BJ (cell line): ENCODE data around the gene KRT3. TPM values are rescaled to one million over a fixed set of nuclear protein-coding genes. Genes with fewer than 3 reads are reported as not detected.

Experiments
- CTCF ChIA-PET: fragments of 350-600 bp; formaldehyde crosslinking; extraction: SDS; loops from one replicate; lab custom pipeline; 2021; ENCODE audit warnings: antibody characterized with exemption, inconsistent platforms; lab: Yijun Ruan, JAX
- POLR2A ChIA-PET: fragments of 300-600 bp; sonication (Branson Sonifier 250); formaldehyde crosslinking; extraction: SDS; loops from one replicate; lab custom pipeline; 2021; ENCODE audit warnings: antibody characterized with exemption; lab: Charles Lee
- DNase-seq: peaks from one replicate; pipeline ENCODE4 v3.0.0-alpha.2; 2011; ENCODE audit warnings: low read depth
- H3K27me3 ChIP-seq: 2 replicates; pipeline ENCODE4 v1.6.0; 2011; ENCODE audit warnings: low read length; ENCODE audit not compliant: control insufficient read depth, insufficient read depth
- H3K36me3 ChIP-seq: 2 replicates; pipeline ENCODE4 v1.5.1; 2011; ENCODE audit warnings: low read length; ENCODE audit not compliant: control insufficient read depth, insufficient read depth
- H3K4me3 ChIP-seq: 2 replicates; pipeline ENCODE4 v1.5.1; 2011; ENCODE audit warnings: low read depth, mild to moderate bottlenecking, control low read depth, low read length
- polyA plus RNA-seq: library from polyadenylated mRNA; depleted of rRNA; stranded (reverse); fragments of >200 nt; gene quantifications from 2 replicates; pipeline ENCODE4 v1.2.3, GENCODE V29; 2011; rRNA removed
- small RNA-seq: library from RNA; depleted of rRNA; stranded (forward); fragments of <200 nt; gene quantifications from one replicate; pipeline ENCODE3, GENCODE V24; 2012; ENCODE audit warnings: low replicate concordance, low read depth; ENCODE audit not compliant: insufficient read length
- TF ChIP-seq, protein P1 (sequence below): IDR thresholded peaks from 2 replicates; pipeline ENCODE4 v1.5.1; 2011; ENCODE audit warnings: low read depth, mild to moderate bottlenecking, control low read depth, inconsistent platforms, low read length, moderate library complexity; ENCODE audit not compliant: insufficient read depth

KRT3 gene
- polyA plus RNA-seq, 1 experiment = not detected

DNA sequence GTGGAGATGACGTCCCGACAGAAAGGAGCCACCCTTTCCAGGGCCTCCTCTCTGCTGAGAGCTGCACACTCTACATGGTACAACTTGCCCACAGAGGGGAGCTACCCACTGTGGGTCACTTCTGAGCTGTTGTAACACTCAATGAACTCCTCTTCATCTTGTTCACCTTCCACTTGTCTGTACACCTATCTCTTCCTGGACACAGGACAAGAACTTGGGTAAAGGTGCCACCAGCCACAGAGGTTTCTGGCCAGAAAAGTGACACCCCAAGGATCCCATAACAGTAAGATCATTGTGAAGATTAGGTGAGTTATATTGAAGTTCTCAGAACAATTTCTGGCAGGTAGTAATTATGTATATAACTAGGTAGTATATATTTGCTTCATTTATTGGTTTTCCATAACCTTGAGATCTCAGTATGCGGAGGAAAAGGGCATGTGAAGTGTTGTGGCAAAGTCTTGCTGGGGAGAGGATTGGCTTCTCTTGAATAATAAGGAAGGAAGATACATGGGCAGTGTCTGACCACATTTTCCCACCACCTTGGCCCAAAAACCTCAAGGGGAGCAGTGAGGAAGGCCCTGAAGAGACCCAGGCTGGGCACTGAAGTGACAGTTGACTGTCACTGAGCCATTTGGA, 53.0 kb downstream of the KRT3 start:
- H3K4me3 ChIP-seq = no peak overlapping the region
- ChIA-PET CTCF (no interaction called here), POLR2A (no interaction called here)
- H3K27me3 ChIP-seq = 0 out of 2 replicates have a peak, but pooled peaks cover 2% of the 10 kb centered on the region
- H3K36me3 ChIP-seq = no peaks in the 10 kb centered on the region
- no peak for DNase-seq
- TF ChIP-seq, protein P1, sequence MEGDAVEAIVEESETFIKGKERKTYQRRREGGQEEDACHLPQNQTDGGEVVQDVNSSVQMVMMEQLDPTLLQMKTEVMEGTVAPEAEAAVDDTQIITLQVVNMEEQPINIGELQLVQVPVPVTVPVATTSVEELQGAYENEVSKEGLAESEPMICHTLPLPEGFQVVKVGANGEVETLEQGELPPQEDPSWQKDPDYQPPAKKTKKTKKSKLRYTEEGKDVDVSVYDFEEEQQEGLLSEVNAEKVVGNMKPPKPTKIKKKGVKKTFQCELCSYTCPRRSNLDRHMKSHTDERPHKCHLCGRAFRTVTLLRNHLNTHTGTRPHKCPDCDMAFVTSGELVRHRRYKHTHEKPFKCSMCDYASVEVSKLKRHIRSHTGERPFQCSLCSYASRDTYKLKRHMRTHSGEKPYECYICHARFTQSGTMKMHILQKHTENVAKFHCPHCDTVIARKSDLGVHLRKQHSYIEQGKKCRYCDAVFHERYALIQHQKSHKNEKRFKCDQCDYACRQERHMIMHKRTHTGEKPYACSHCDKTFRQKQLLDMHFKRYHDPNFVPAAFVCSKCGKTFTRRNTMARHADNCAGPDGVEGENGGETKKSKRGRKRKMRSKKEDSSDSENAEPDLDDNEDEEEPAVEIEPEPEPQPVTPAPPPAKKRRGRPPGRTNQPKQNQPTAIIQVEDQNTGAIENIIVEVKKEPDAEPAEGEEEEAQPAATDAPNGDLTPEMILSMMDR = no peak

DNA sequence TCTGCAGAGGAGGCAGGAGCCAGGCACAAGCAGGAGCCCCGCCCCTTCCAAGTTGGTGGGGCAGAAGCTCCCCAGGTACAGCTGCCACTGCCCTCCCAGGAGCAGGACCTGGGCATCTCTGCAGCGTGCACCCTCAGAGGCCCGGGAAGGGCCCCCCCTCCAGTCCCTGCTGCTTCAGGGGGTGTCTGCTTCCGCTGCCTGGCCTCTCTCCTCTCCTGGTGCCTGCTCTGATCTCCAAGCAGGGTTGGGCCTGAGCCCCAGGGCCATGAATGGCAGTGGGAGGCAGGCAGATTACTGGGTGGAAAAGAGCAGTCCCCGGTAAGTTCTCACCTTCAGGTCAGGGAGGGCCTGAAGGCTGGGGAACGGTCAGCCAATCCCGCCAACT, 53.7 kb downstream of the KRT3 start:
- POLR2A ChIA-PET = no interaction called here
- no peak overlapping the region for H3K4me3 ChIP-seq
- DNase-seq = no peak
- CTCF ChIA-PET = no interaction called here
- no peaks in the 10 kb centered on the region for H3K36me3 ChIP-seq
- TF ChIP-seq, protein P1 = no peak
- H3K27me3 ChIP-seq = 0 out of 2 replicates have a peak, but pooled peaks cover 2% of the 10 kb centered on the region

DNA sequence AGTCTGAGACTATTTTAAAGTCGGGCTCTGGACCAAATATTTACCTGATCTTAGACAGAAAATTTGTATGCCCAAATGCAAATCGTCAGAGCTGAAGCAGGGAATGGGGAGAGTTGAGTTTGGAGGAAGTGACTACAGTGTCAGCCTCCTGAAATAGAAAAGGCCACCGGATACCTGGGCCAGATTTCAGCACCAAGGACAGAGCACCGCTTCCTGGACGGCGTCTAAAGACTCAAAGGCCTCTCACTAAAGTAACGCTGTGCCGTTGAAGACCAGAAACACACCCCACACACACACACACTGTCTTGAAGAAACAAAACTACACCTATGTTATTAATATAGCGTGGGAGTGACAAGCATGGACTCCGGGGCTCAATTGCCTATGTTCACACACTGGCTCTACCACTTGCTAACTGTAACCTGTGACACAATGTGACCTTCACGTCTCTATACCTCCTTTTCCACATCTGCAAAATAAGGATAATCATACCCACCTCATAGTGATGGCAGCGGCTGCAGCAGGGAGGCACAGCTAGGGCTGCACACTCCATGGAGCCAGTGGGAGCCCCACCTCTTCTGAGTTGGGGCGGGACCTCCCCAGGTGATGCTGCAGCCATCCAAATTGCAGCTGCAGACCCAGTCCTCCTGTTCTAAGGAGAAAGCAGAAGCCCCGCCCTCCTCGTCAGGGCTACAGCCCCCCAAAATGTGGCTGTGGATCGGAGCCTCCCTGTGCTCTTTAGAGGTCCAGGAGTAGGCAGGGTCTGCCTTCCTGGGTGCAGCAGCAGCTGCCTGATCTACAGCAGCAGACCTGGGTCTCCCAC, 54.3 kb downstream of the KRT3 start:
- Histone ChIP-seq H3K27me3 (peaks cover 3% of the 10 kb centered on the region; the same call in 1 of the 2 replicates), H3K36me3 (no peaks in the 10 kb centered on the region), H3K4me3 (no peak overlapping the region)
- no peak for DNase-seq
- TF ChIP-seq, protein P1 = no peak
- ChIA-PET CTCF (no interaction called here), POLR2A (no interaction called here)

DNA sequence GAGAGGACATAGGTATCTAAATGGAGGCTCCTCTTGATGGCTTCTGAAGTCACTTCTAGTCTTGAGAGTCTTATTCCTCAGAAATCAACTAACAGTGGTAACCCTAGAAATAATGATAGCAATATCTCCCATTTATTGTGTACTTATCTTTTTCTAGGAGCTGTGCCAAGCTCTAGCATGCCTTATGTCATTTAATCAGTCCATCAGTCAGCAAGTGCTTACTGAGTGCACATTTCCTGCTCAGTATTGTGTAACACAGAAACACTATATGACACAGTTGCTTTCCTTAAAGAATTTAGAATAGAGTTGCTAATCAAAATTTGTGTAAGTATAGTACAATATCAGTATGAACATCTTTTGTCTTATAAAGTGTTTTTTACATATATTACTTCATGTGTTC, 55.3 kb downstream of the KRT3 start:
- Histone ChIP-seq H3K27me3 (peaks cover 2% of the 10 kb centered on the region; the same call in 1 of the 2 replicates), H3K4me3 (no peak overlapping the region), H3K36me3 (no peaks in the 10 kb centered on the region)
- CTCF ChIA-PET = no interaction called here
- POLR2A ChIA-PET = no interaction called here
- no peak for DNase-seq
- TF ChIP-seq, protein P1 = no peak

DNA sequence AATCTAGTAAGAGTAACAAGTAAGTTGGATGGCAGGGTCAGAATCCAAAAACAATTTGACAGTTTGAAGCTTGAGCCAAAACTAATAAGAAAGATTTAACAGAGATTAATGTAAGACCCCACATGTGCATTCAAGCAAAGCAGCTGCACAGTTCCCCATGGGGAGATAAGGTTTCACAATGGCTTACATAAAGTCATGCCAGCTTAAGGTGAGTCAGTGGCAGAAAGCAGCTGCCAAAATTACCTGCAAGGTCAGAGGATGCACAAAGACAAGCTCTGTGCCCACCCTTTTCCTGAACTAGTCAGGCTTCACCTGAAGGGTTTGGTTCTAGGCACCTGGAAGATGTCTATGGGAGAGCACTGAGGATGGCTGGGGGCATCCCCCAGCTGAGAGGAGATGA, 56.0 kb downstream of the KRT3 start:
- TF ChIP-seq, protein P1 = no peak
- Histone ChIP-seq H3K4me3 (no peak overlapping the region), H3K27me3 (peaks cover 2% of the 10 kb centered on the region), H3K36me3 (no peaks in the 10 kb centered on the region)
- POLR2A ChIA-PET = no interaction called here
- CTCF ChIA-PET = no interaction called here
- no peak for DNase-seq

Small RNA genes within 50 kb of the gene (small RNA-seq; reads per million reads assigned to genes)
- not detected for gene AC107016.2

Other genes with a start within 250 kb of the KRT3 start
- not detected in 2 replicates for gene KRT71, start 243.0 kb downstream of the KRT3 start, polyA plus RNA-seq
- not detected in 2 replicates for gene KRT74, start 222.3 kb downstream of the KRT3 start, polyA plus RNA-seq
- not detected in 2 replicates for gene KRT72, start 194.7 kb downstream of the KRT3 start, polyA plus RNA-seq
- gene KRT73, start 177.6 kb downstream of the KRT3 start, polyA plus RNA-seq = not detected in 2 replicates
- not detected in 2 replicates for gene KRT2, start 143.9 kb downstream of the KRT3 start, polyA plus RNA-seq
- not detected in 2 replicates for gene KRT1, start 115.7 kb downstream of the KRT3 start, polyA plus RNA-seq
- gene KRT77, start 92.6 kb downstream of the KRT3 start, polyA plus RNA-seq = not detected in 2 replicates
- not detected in 2 replicates for gene KRT76, start 18.8 kb downstream of the KRT3 start, polyA plus RNA-seq
- gene KRT4, start 18.0 kb upstream of the KRT3 start, polyA plus RNA-seq = 0.06 and 0.12 TPM in 2 replicates
- not detected in 2 replicates for gene KRT79, start 38.2 kb upstream of the KRT3 start, polyA plus RNA-seq
- gene KRT78, start 52.9 kb upstream of the KRT3 start, polyA plus RNA-seq = not detected in 2 replicates
- gene KRT8, start 109.0 kb upstream of the KRT3 start, polyA plus RNA-seq = 31.1 and 41.6 TPM in 2 replicates
- 551 and 763 TPM in 2 replicates for gene KRT18, start 153.0 kb upstream of the KRT3 start, polyA plus RNA-seq
- 296 and 496 TPM in 2 replicates for gene EIF4B, start 210.3 kb upstream of the KRT3 start, polyA plus RNA-seq